GM23338 (cell line): ENCODE results near the gene HK2. TPM values are rescaled to one million over a fixed set of nuclear protein-coding genes. Genes with fewer than 3 reads are reported as not detected.

ENCODE experiments used
- ATAC-seq: fragments of 200-7000 bp; cut with Tn5 transposase; 3 replicates; pipeline ENCODE4 v1.9.1; 2020
- DNase-seq: peaks from one replicate; pipeline ENCODE4 v3.0.0-alpha.2; 2015; ENCODE audit warnings: low spot score
- H2AFZ ChIP-seq: fragments of 200-600 bp; sonication (generic); 2 replicates; pipeline ENCODE4 v1.8.0; 2016; ENCODE audit warnings: antibody characterized with exemption, mild to moderate bottlenecking, moderate library complexity
- H3F3A ChIP-seq: fragments of 200-600 bp; sonication (generic); replicated peaks from 2 replicates; pipeline ENCODE4 v1.8.0; 2017; ENCODE audit warnings: antibody characterized with exemption, mixed run types, low read depth
- H3K27ac ChIP-seq: fragments of 200-600 bp; sonication (generic); 2 replicates; pipeline ENCODE4 v1.6.1; 2016; ENCODE audit warnings: low read depth
- H3K27me3 ChIP-seq: fragments of 200-600 bp; sonication (generic); 2 replicates; pipeline ENCODE4 v1.8.0; 2016; ENCODE audit warnings: mild to moderate bottlenecking, mixed run types, moderate library complexity; ENCODE audit not compliant: insufficient read depth
- H3K36me3 ChIP-seq: fragments of 200-600 bp; sonication (generic); 2 replicates; pipeline ENCODE4 v1.8.0; 2016; ENCODE audit warnings: mild to moderate bottlenecking; ENCODE audit not compliant: insufficient read depth
- H3K4me1 ChIP-seq: fragments of 200-600 bp; sonication (generic); 2 replicates; pipeline ENCODE4 v1.8.0; 2016; ENCODE audit warnings: mild to moderate bottlenecking, moderate library complexity; ENCODE audit not compliant: insufficient read depth
- H3K4me2 ChIP-seq: fragments of 200-600 bp; sonication (generic); 2 replicates; pipeline ENCODE4 v1.7.1; 2017; ENCODE audit warnings: mixed run types
- H3K4me3 ChIP-seq: fragments of 200-600 bp; sonication (generic); 2 replicates; pipeline ENCODE4 v1.6.1; 2016; ENCODE audit warnings: mixed run types
- H3K79me2 ChIP-seq: fragments of 200-600 bp; sonication (generic); replicated peaks from 2 replicates; pipeline ENCODE4 v1.8.0; 2017; ENCODE audit warnings: mild to moderate bottlenecking; ENCODE audit not compliant: insufficient read depth
- H3K9me2 ChIP-seq: fragments of 200-600 bp; sonication (generic); 2 replicates; pipeline ENCODE4 v1.8.0; 2017; ENCODE audit not compliant: insufficient read depth
- H4K20me1 ChIP-seq: fragments of 200-600 bp; sonication (generic); replicated peaks from 2 replicates; pipeline ENCODE4 v1.8.0; 2017; ENCODE audit warnings: mild to moderate bottlenecking; ENCODE audit not compliant: insufficient read depth
- H3K27ac Mint-ChIP-seq: 2 replicates; pipeline ENCODE4 v1.8.0; 2020; ENCODE audit warnings: inconsistent platforms, mild to moderate bottlenecking, moderate library complexity, mixed read lengths
- H3K27me3 Mint-ChIP-seq: 3 replicates; pipeline ENCODE4 v1.8.0; 2022; ENCODE audit warnings: low read depth, mild to moderate bottlenecking, moderate library complexity, mixed read lengths, inconsistent platforms; ENCODE audit not compliant: insufficient read depth, poor library complexity
- H3K36me3 Mint-ChIP-seq: 3 replicates; pipeline ENCODE4 v1.8.0; 2021; ENCODE audit warnings: low read depth, mild to moderate bottlenecking, inconsistent platforms, moderate library complexity, mixed read lengths
- H3K4me1 Mint-ChIP-seq: 3 replicates; pipeline ENCODE4 v1.8.0; 2020; ENCODE audit warnings: mild to moderate bottlenecking, inconsistent platforms, mixed read lengths
- H3K4me3 Mint-ChIP-seq: 3 replicates; pipeline ENCODE4 v1.8.0; 2021; ENCODE audit warnings: moderate library complexity, mild to moderate bottlenecking, inconsistent platforms, mixed read lengths
- H3K9me3 Mint-ChIP-seq: 3 replicates; pipeline ENCODE4 v1.8.0; 2020; ENCODE audit warnings: moderate library complexity, mild to moderate bottlenecking, inconsistent platforms, mixed read lengths
- CREB1 ChIP-seq: fragments of 250-450 bp; sonication (Bioruptor Pico); IDR thresholded peaks from 2 replicates; pipeline ENCODE4 v1.5.0; 2020; ENCODE audit warnings: low read depth, mild to moderate bottlenecking, moderate library complexity
- CTCF ChIP-seq, 2 experiments: fragments of 200-600 bp in 1 of 2; sonication (generic) in 1 of 2; conservative IDR thresholded peaks; 2 replicates each; pipeline versions ENCODE4 v1.5.1 to v1.6.1; 2016 to 2017; ENCODE audit warnings: antibody characterized with exemption in 2 of 2, low read depth in 2 of 2, mild to moderate bottlenecking in 2 of 2, moderate library complexity in 1 of 2
- ETS1 ChIP-seq: IDR thresholded peaks from 2 replicates; pipeline ENCODE4 v1.6.1; 2016; ENCODE audit warnings: antibody characterized with exemption
- EZH2 ChIP-seq: fragments of 200-600 bp; sonication (generic); IDR thresholded peaks from one replicate; pipeline ENCODE4 v1.8.0; 2017; ENCODE audit warnings: antibody characterized with exemption, mild to moderate bottlenecking, low read depth; ENCODE audit not compliant: unreplicated experiment
- EZH2phosphoT487 ChIP-seq: fragments of 200-600 bp; sonication (generic); IDR thresholded peaks from one replicate; pipeline ENCODE4 v1.8.1; 2018; ENCODE audit warnings: antibody characterized with exemption; ENCODE audit not compliant: unreplicated experiment
- JUNB ChIP-seq: IDR thresholded peaks from one replicate; pipeline ENCODE4 v1.6.1; 2016; ENCODE audit warnings: antibody characterized with exemption; ENCODE audit not compliant: unreplicated experiment
- NANOG ChIP-seq: IDR thresholded peaks from 2 replicates; pipeline ENCODE4 v1.6.1; 2016; ENCODE audit warnings: antibody characterized with exemption, borderline replicate concordance
- POLR2AphosphoS5 ChIP-seq: IDR thresholded peaks from 2 replicates; pipeline ENCODE4 v1.6.1; 2016; ENCODE audit warnings: antibody characterized with exemption, low read depth
- REST ChIP-seq: IDR thresholded peaks from one replicate; pipeline ENCODE4 v1.6.1; 2018; ENCODE audit warnings: antibody characterized with exemption; ENCODE audit not compliant: unreplicated experiment
- STAT1 ChIP-seq: IDR thresholded peaks from one replicate; pipeline ENCODE4 v1.6.1; 2016; ENCODE audit warnings: antibody characterized with exemption; ENCODE audit not compliant: unreplicated experiment
- ZNF114 ChIP-seq: fragments of 250-450 bp; sonication (Bioruptor Pico); IDR thresholded peaks from 2 replicates; pipeline ENCODE4 v1.5.0; 2020; ENCODE audit warnings: mild to moderate bottlenecking, moderate library complexity
- ZNF331 ChIP-seq: fragments of 250-450 bp; sonication (Bioruptor Pico); IDR thresholded peaks from 2 replicates; pipeline ENCODE4 v1.5.0; 2020; ENCODE audit warnings: low read depth, mild to moderate bottlenecking, moderate library complexity
- ZNF462 ChIP-seq: fragments of 250-450 bp; sonication (Bioruptor Pico); IDR thresholded peaks from 2 replicates; pipeline ENCODE4 v1.5.0; 2020; ENCODE audit warnings: mild to moderate bottlenecking, moderate library complexity
- polyA plus RNA-seq: library from polyadenylated mRNA; unstranded; fragments of >200 nt; fragmentation: Nextera tagmentation; extraction: Ambion mirVana; gene quantifications from 2 replicates; pipeline ENCODE4 v1.2.1, GENCODE V29; 2016
- total RNA-seq: library from RNA; depleted of rRNA; stranded (reverse); fragments of >200 nt; shearing (Covaris generic); gene quantifications from 2 replicates; pipeline ENCODE4 v1.2.3, GENCODE V29; 2014

HK2 gene
- total and polyA plus RNA-seq, 2 experiments from 2014 or later: 23.2 to 54.7 TPM

- Histone ChIP-seq H3K9me2 (no peaks in the 10 kb centered on the region), H3K27me3 (no peaks in the 10 kb centered on the region), H3K4me1 (peaks cover 16% of the 10 kb centered on the region), H3K27ac (no peak overlapping the region; the same call in 1 of the 2 replicates), H3K79me2 (no peaks in the 10 kb centered on the region), H3K4me3 (no peak overlapping the region), H3K36me3 (no peaks in the 10 kb centered on the region; the same call in 1 of the 2 replicates), H2AFZ (no peak overlapping the region), H3K4me2 (no peak overlapping the region), H3F3A (no peaks in the 10 kb centered on the region), H4K20me1 (no peaks in the 10 kb centered on the region)
- peaks cover 1% of the 10 kb centered on the region for H3K27me3 Mint-ChIP-seq
- DNase-seq: no peak
- H3K4me1 Mint-ChIP-seq: peaks cover 21% of the 10 kb centered on the region
- peaks cover 45% of the 10 kb centered on the region for H3K36me3 Mint-ChIP-seq
- no peak for ATAC-seq
- H3K9me3 Mint-ChIP-seq: no peaks in the 10 kb centered on the region; the same call in 1 of the 3 replicates
- no peak for TF ChIP-seq CREB1 (CRISPR knock-in tag)
- no peak for TF ChIP-seq EZH2phosphoT487
- TF ChIP-seq REST: no peak
- TF ChIP-seq JUNB: no peak
- TF ChIP-seq NANOG: no peak
- TF ChIP-seq CTCF (conservative IDR thresholded peaks at IDR 0.05; ENCODE audit: low read depth in 2 of 2): no peak
- no peak for TF ChIP-seq ZNF331
- TF ChIP-seq POLR2AphosphoS5: no peak
- no peak for TF ChIP-seq ZNF114 (CRISPR knock-in tag)
- TF ChIP-seq ZNF462: no peak
- TF ChIP-seq ETS1: no peak
- TF ChIP-seq STAT1: no peak
- no peak for TF ChIP-seq EZH2
- H3K27ac Mint-ChIP-seq: no peak overlapping the region
- no peak overlapping the region for H3K4me3 Mint-ChIP-seq
These were observed 62.3 kb downstream of the HK2 start for GRCh38 chr2:74896232-74896631.
